Thoracic aorta (tissue), 2 donors: Measurements from ENCODE around the gene ST3GAL2. TPM values are rescaled to one million over a fixed set of nuclear protein-coding genes. Genes with fewer than 3 reads are reported as not detected.

Experiments
- ATAC-seq: fragments of 150-250 bp; one replicate; pipeline ENCODE4 v1.8.0; 2017; ENCODE audit warnings: low read depth; ENCODE audit not compliant: insufficient number of reproducible peaks, low FRiP score
- DNase-seq: peaks from one replicate; pipeline ENCODE4 v3.0.0-alpha.2; 2020; ENCODE audit warnings: low spot score
- H3K27ac ChIP-seq, 2 donors: fragments of 200-600 bp; sonication (generic); 1 replicate in 1 of 2; 2 replicates in 1 of 2; pipeline ENCODE4 v1.5.1; 2016; ENCODE audit warnings: mild to moderate bottlenecking in 2 of 2, moderate library complexity in 2 of 2
- H3K27me3 ChIP-seq: fragments of 200-600 bp; sonication (generic); replicated peaks from 2 replicates; pipeline ENCODE4 v1.6.0; 2016; ENCODE audit warnings: mild to moderate bottlenecking; ENCODE audit not compliant: insufficient read depth
- H3K36me3 ChIP-seq: fragments of 200-600 bp; sonication (generic); one replicate; pipeline ENCODE4 v1.5.1; 2016
- H3K4me1 ChIP-seq, 2 donors: fragments of 200-600 bp; sonication (generic); 1 replicate in 1 of 2; 2 replicates in 1 of 2; pipeline versions ENCODE4 v1.5.1 to v1.6.0; 2016; ENCODE audit warnings: low read depth in 2 of 2, mild to moderate bottlenecking in 1 of 2; ENCODE audit not compliant: control insufficient read depth in 1 of 2
- H3K4me3 ChIP-seq: fragments of 200-600 bp; sonication (generic); 2 replicates; pipeline ENCODE4 v1.5.1; 2016; ENCODE audit warnings: mild to moderate bottlenecking
- H3K9me3 ChIP-seq: fragments of 200-600 bp; sonication (generic); 2 replicates; pipeline ENCODE4 v1.5.1; 2016
- total RNA-seq, 2 donors: library from RNA; depleted of rRNA; stranded (reverse); fragments of >200 nt; gene quantifications; one replicate each; pipeline versions ENCODE4 v1.1.0 to v1.2.3, GENCODE V29; 2016
- TF ChIP-seq, protein P1 (sequence below): fragments of 200-600 bp; sonication (generic); IDR thresholded peaks from one replicate; pipeline ENCODE4 v1.5.1; 2019; ENCODE audit warnings: antibody characterized with exemption

ST3GAL2 gene
- total RNA-seq, 2 donors from 2014 or later = 21.0 to 28.4 TPM

DNA sequence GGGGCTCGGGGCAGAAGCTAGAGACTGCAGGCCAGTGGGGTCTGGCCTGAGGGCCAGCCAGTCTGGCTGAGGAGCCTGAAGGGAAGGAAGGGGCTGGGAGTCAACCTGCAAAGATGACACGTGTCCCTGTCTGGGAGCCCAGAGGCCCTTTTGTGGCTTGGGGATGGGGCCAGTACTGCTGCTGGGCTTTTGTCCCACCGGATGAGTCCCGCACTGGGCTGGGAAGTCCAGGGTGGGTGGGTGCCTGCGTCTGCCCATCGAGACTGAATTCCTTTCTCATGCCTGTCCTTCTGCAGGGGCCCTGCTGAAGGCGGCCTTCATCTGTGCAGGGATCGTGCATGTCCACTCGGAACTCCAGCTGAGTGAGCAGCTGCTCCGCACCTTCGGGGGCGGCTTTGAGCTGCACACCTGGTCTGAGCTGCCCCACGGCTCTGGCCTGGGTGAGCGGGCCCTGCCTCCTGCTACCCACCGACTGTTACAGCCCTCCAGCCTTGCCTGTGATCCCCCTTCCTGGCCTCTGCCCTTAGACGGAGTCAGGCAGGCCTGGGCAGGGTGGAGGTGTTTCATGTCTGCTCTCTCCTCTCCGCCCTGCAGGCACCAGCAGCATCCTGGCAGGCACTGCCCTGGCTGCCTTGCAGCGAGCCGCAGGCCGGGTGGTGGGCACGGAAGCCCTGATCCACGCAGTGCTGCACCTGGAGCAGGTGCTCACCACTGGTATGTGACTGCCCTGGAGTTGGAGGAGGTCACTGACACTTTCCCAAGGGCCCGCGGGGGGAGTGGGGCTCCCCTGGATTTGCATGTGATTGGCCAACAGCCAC, 36.4 kb upstream of the ST3GAL2 start:
- TF ChIP-seq, protein P1, sequence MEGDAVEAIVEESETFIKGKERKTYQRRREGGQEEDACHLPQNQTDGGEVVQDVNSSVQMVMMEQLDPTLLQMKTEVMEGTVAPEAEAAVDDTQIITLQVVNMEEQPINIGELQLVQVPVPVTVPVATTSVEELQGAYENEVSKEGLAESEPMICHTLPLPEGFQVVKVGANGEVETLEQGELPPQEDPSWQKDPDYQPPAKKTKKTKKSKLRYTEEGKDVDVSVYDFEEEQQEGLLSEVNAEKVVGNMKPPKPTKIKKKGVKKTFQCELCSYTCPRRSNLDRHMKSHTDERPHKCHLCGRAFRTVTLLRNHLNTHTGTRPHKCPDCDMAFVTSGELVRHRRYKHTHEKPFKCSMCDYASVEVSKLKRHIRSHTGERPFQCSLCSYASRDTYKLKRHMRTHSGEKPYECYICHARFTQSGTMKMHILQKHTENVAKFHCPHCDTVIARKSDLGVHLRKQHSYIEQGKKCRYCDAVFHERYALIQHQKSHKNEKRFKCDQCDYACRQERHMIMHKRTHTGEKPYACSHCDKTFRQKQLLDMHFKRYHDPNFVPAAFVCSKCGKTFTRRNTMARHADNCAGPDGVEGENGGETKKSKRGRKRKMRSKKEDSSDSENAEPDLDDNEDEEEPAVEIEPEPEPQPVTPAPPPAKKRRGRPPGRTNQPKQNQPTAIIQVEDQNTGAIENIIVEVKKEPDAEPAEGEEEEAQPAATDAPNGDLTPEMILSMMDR = no peak
- no peak for ATAC-seq

DNA sequence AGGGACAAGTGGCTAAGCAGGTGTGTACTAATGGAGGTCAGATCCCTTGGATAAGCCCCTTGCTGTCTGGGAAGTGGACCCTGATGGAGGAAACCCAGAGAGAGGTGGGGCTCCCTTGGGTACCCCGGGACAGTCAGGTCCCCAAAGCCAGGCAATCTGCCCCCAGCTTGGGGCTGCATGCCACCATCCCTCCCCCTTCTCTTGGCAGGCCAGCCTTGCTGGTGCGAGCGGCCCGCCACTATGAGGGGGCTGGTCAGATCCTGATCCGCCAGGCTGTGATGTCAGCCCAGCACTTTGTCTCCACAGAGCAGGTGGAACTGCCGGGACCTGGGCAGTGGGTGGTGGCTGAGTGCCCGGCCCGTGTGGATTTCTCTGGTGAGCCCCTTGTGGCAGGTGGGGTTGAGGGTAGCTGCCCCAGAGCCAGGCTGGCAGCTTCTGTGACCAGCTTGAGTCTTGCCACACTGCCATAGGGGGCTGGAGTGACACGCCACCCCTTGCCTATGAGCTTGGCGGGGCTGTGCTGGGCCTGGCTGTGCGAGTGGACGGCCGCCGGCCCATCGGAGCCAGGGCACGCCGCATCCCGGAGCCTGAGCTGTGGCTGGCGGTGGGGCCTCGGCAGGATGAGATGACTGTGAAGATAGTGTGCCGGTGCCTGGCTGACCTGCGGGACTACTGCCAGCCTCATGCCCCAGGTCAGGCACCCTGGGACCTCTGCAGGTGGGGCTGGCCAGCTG, 35.6 kb upstream of the ST3GAL2 start:
- H3K4me3 ChIP-seq = no peak overlapping the region
- ATAC-seq (no peak), DNase-seq (no peak)
- H3K27me3 ChIP-seq = no peaks in the 10 kb centered on the region
- H3K4me1 ChIP-seq = peaks cover 0 to 12% of the 10 kb centered on the region in 2 donors
- no peak overlapping the region for H3K27ac ChIP-seq
- TF ChIP-seq, protein P1 = no peak
- H3K9me3 ChIP-seq = no peaks in the 10 kb centered on the region
- peaks cover 31% of the 10 kb centered on the region for H3K36me3 ChIP-seq

More for the DNA sequence above, 36.4 kb upstream of the ST3GAL2 start:
- H3K36me3 ChIP-seq = peaks cover 39% of the 10 kb centered on the region
- H3K27ac ChIP-seq = no peak overlapping the region
- H3K4me1 ChIP-seq = peaks cover 0 to 12% of the 10 kb centered on the region in 2 donors
- no peaks in the 10 kb centered on the region for H3K9me3 ChIP-seq
- H3K27me3 ChIP-seq = no peaks in the 10 kb centered on the region
- H3K4me3 ChIP-seq = no peak overlapping the region
- no peak for DNase-seq

DNA sequence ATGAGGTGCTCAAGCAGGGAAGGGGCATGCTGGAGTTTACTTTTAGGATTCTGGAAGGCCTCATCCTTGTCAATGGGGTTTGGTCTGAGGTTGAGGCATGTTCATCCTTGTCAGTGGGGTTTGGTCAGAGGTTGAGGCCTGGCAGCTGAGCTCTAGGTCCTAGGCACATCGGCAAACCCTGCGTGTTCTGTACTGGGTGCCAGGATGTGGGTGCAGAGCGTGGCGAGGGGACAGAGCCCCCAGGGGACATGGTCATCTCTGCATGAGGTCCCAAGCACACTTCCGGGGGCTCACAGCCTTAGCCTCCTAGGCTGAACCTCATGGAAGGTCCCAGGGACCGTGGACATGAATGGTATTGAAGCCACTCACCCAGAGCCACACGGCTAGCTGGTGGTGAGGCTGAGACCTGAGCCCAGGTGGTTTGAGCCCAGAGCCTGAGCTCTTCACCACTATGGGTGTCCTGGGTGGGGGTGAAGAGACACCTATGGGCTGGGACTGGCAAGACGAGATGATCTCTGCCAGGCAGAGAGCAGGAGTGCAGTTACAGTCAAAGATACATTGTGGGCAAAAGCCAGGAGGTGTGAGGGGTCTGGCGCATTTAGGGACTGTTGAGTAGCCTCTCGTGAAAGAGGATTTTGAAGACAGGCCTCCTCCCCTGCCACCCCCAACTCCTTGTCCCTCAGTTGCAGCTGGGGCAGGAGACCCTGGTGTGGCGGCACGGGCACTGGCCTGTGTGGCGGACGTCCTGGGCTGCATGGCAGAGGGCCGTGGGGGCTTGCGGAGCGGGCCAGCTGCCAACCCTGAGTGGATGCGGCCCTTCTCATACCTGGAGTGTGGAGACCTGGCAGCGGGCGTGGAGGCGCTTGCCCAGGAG, 34.8 kb upstream of the ST3GAL2 start:
- H3K36me3 ChIP-seq = peaks cover 26% of the 10 kb centered on the region
- no peak overlapping the region for H3K27ac ChIP-seq
- H3K4me3 ChIP-seq = no peak overlapping the region
- H3K4me1 ChIP-seq = peaks cover 0 to 12% of the 10 kb centered on the region in 2 donors
- ATAC-seq (no peak), DNase-seq (no peak)
- no peaks in the 10 kb centered on the region for H3K9me3 ChIP-seq
- TF ChIP-seq, protein P1 = no peak
- no peaks in the 10 kb centered on the region for H3K27me3 ChIP-seq

DNA sequence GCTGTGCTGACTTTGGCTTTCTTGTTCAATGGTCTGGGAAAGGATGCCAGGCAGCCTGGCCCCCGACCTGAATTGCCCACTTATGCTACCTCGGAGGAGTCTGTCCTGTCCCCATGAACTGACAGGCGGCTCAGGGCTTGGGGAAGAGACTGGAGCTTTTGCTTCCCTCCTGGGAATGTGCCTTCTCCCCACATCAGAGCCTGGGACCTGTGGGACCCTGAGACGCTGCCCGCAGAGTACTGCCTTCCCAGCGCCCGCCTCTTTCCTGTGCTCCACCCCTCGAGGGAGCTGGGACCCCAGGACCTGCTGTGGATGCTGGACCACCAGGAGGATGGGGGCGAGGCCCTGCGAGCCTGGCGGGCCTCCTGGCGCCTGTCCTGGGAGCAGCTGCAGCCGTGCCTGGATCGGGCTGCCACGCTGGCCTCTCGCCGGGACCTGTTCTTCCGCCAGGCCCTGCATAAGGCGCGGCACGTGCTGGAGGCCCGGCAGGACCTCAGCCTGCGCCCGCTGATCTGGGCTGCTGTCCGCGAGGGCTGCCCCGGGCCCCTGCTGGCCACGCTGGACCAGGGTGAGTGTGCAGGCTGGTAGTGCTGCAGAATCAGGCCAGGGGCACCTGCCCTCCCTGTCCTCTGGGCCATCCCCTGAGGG, 34.0 kb upstream of the ST3GAL2 start:
- ATAC-seq (no peak), DNase-seq (no peak)
- Histone ChIP-seq H3K36me3 (peaks cover 26% of the 10 kb centered on the region), H3K27ac (no peak overlapping the region), H3K4me3 (no peak overlapping the region), H3K4me1 (peaks cover 0 to 12% of the 10 kb centered on the region in 2 donors), H3K27me3 (no peaks in the 10 kb centered on the region), H3K9me3 (no peaks in the 10 kb centered on the region)
- TF ChIP-seq, protein P1 = no peak
